OCI-LY1 (cell line): ENCODE results near the gene STX12.

ENCODE experiments used
- H2AFZ ChIP-seq: fragments of 200-600 bp; sonication (generic), shearing (Covaris generic); 2 replicates; pipeline ENCODE4 v1.6.0; 2014; ENCODE audit warnings: antibody characterized with exemption, mild to moderate bottlenecking, low read length
- H3F3A ChIP-seq: fragments of 200-600 bp; sonication (generic), shearing (Covaris generic); 2 replicates; pipeline ENCODE4 v1.6.0; 2014; ENCODE audit warnings: mild to moderate bottlenecking, antibody characterized with exemption, low read length, moderate library complexity; ENCODE audit not compliant: insufficient read depth
- H3K27ac ChIP-seq: fragments of 200-600 bp; sonication (generic); 2 replicates; pipeline ENCODE4 v1.5.1; 2014; ENCODE audit warnings: low read length, mixed run types, mild to moderate bottlenecking, low read depth; ENCODE audit not compliant: poor library complexity, severe bottlenecking
- H3K27me3 ChIP-seq: fragments of 200-600 bp; sonication (generic); 2 replicates; pipeline ENCODE4 v1.6.0; 2014; ENCODE audit warnings: antibody characterized with exemption, mild to moderate bottlenecking, low read length, moderate library complexity; ENCODE audit not compliant: insufficient read depth
- H3K36me3 ChIP-seq: fragments of 200-600 bp; sonication (generic); 2 replicates; pipeline ENCODE4 v1.6.1; 2014; ENCODE audit warnings: mild to moderate bottlenecking, antibody characterized with exemption, low read length, moderate library complexity, mixed read lengths; ENCODE audit not compliant: insufficient read depth
- H3K4me1 ChIP-seq: fragments of 200-600 bp; sonication (generic); 2 replicates; pipeline ENCODE4 v1.5.1; 2014; ENCODE audit warnings: mild to moderate bottlenecking, low read length, moderate library complexity; ENCODE audit not compliant: insufficient read depth, severe bottlenecking
- H3K4me2 ChIP-seq: fragments of 200-600 bp; sonication (generic), shearing (Covaris generic); 2 replicates; pipeline ENCODE4 v1.6.1; 2014; ENCODE audit warnings: low read length
- H3K4me3 ChIP-seq: fragments of 200-600 bp; sonication (generic); 2 replicates; pipeline ENCODE4 v1.5.1; 2014; ENCODE audit warnings: low read length, low read depth, mild to moderate bottlenecking, mixed read lengths; ENCODE audit not compliant: poor library complexity, severe bottlenecking
- H3K79me2 ChIP-seq: fragments of 200-600 bp; shearing (Covaris generic); 2 replicates; pipeline ENCODE4 v1.6.1; 2016; ENCODE audit warnings: mixed run types, low read length, mixed read lengths; ENCODE audit not compliant: insufficient read depth
- H3K9ac ChIP-seq: fragments of 200-600 bp; sonication (generic), shearing (Covaris generic); 2 replicates; pipeline ENCODE4 v1.6.1; 2014; ENCODE audit warnings: mild to moderate bottlenecking, low read length, mixed read lengths
- H3K9me2 ChIP-seq: fragments of 200-600 bp; sonication (generic), shearing (Covaris generic); 2 replicates; pipeline ENCODE4 v1.6.1; 2014; ENCODE audit warnings: low read depth, mild to moderate bottlenecking, low read length, mixed read lengths
- H3K9me3 ChIP-seq: fragments of 200-600 bp; shearing (Covaris generic); 2 replicates; pipeline ENCODE4 v1.6.1; 2014; ENCODE audit warnings: low read length, mixed read lengths
- H4K20me1 ChIP-seq: fragments of 200-600 bp; sonication (generic), shearing (Covaris generic); 2 replicates; pipeline ENCODE4 v1.6.0; 2016; ENCODE audit warnings: mild to moderate bottlenecking, low read length; ENCODE audit not compliant: insufficient read depth
- CTCF ChIP-seq: fragments of 200-600 bp; sonication (generic), shearing (Covaris generic); IDR thresholded peaks from 2 replicates; pipeline ENCODE4 v1.5.1; 2017; ENCODE audit warnings: mild to moderate bottlenecking, antibody characterized with exemption, low read length, moderate library complexity, mixed read lengths
- EZH2 ChIP-seq: fragments of 200-600 bp; sonication (generic), shearing (Covaris generic); IDR thresholded peaks from 2 replicates; pipeline ENCODE4 v1.8.0; 2017; ENCODE audit warnings: borderline replicate concordance, mixed run types, mild to moderate bottlenecking, antibody characterized with exemption, low read length, moderate library complexity, mixed read lengths

Gene STX12

GRCh38 chr1:27858072-27858948 lies 85.3 kb downstream of the STX12 start:
- Histone ChIP-seq H3K9me3 (no peaks in the 10 kb centered on the region), H3F3A (no peaks in the 10 kb centered on the region), H3K27me3 (no peaks in the 10 kb centered on the region), H3K4me1 (peaks cover 10% of the 10 kb centered on the region), H3K9me2 (no peaks in the 10 kb centered on the region), H3K4me3 (no peak overlapping the region), H3K27ac (no peak overlapping the region), H3K4me2 (no peak overlapping the region; the same call in 1 of the 2 replicates), H2AFZ (no peak overlapping the region), H3K79me2 (no peaks in the 10 kb centered on the region), H3K36me3 (no peaks in the 10 kb centered on the region), H4K20me1 (no peaks in the 10 kb centered on the region), H3K9ac (no peak overlapping the region; the same call in 1 of the 2 replicates)
- TF ChIP-seq EZH2 (no peak), CTCF (peak; percentile 99)

- H3K4me2 ChIP-seq, result no peak overlapping the region
- TF ChIP-seq CTCF, result no peak
- no peak for TF ChIP-seq EZH2
These were observed 86.0 kb downstream of the STX12 start for GRCh38 chr1:27858949-27859576.

DNA sequence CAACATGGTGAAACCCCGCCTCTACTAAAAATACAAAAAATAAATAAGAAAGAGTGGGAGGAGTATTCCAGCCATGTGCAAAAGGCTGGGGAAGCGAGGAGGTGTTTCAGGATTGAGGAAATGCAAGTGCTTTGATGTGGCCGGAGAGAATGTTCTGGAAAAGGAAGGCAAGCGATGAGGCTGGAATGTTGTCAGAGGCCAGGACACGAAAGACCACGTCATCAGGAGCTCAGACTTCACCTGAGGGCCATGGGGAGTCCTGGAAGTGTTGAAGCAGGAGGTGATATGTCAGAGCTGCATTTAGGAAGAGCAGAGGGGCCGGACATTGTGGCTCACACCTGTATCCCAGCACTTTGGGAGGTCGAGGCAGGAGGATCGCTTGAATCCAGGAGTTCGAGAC lies 88.4 kb downstream of the STX12 start:
- Histone ChIP-seq H3K27me3 (no peaks in the 10 kb centered on the region), H3K9me3 (no peaks in the 10 kb centered on the region), H2AFZ (no peak overlapping the region), H3K79me2 (no peaks in the 10 kb centered on the region), H3K9me2 (no peaks in the 10 kb centered on the region), H4K20me1 (no peaks in the 10 kb centered on the region), H3K9ac (no peak overlapping the region), H3F3A (no peaks in the 10 kb centered on the region), H3K36me3 (no peaks in the 10 kb centered on the region), H3K4me2 (no peak overlapping the region), H3K4me1 (peaks cover 21% of the 10 kb centered on the region), H3K27ac (no peak overlapping the region), H3K4me3 (no peak overlapping the region)
- TF ChIP-seq EZH2 (no peak), CTCF (no peak)

More at GRCh38 chr1:27858949-27859576, 86.0 kb downstream of the STX12 start:
- no peaks in the 10 kb centered on the region for H3K9me3 ChIP-seq
- H3K9ac ChIP-seq, result no peak overlapping the region
- H3K27me3 ChIP-seq, result no peaks in the 10 kb centered on the region
- peaks cover 17% of the 10 kb centered on the region for H3K4me1 ChIP-seq
- no peaks in the 10 kb centered on the region for H3K36me3 ChIP-seq
- H3K27ac ChIP-seq, result no peak overlapping the region
- H3K4me3 ChIP-seq, result no peak overlapping the region
- no peak overlapping the region for H2AFZ ChIP-seq
- no peaks in the 10 kb centered on the region for H3K79me2 ChIP-seq
- no peaks in the 10 kb centered on the region for H4K20me1 ChIP-seq
- H3K9me2 ChIP-seq, result no peaks in the 10 kb centered on the region
- no peaks in the 10 kb centered on the region for H3F3A ChIP-seq
